Right lobe of liver (tissue), 6 donors: ENCODE results near the gene CFAP221. TPM values are rescaled to one million over a fixed set of nuclear protein-coding genes. Genes with fewer than 3 reads are reported as not detected.

Experiments used
- ATAC-seq, 4 donors: fragments of 200-7000 bp; cut with Tn5 transposase; one replicate each; pipeline ENCODE4 v1.9.1; 2020; ENCODE audit warnings: mild to moderate bottlenecking in 4 of 4, moderate library complexity in 4 of 4
- DNase-seq, 3 donors: peaks; one replicate each; pipeline ENCODE4 v3.0.0-alpha.2; 2020
- H3K27ac ChIP-seq, 3 donors: fragments of 200-600 bp; one replicate each; pipeline ENCODE4 v1.8.0; 2022
- H3K27me3 ChIP-seq, 2 donors: fragments of 200-600 bp; one replicate each; pipeline ENCODE4 v1.8.0; 2022
- H3K36me3 ChIP-seq, 4 donors: fragments of 200-600 bp; sonication (generic) in 1 of 4; one replicate each; pipeline versions ENCODE4 v1.5.1 to v1.8.0; 2017 to 2022; ENCODE audit warnings: control low read depth in 1 of 4
- H3K4me1 ChIP-seq, 4 donors: fragments of 200-600 bp; sonication (generic) in 1 of 4; one replicate each; pipeline versions ENCODE4 v1.5.1 to v1.8.0; 2017 to 2022; ENCODE audit warnings: control low read depth in 1 of 4
- H3K4me3 ChIP-seq, 3 donors: fragments of 200-600 bp; one replicate each; pipeline ENCODE4 v1.8.0; 2022
- H3K9me3 ChIP-seq, 4 donors: fragments of 200-600 bp; sonication (generic) in 1 of 4; one replicate each; pipeline versions ENCODE4 v1.5.1 to v1.8.0; 2017 to 2022; ENCODE audit warnings: control low read depth in 1 of 4
- POLR2A ChIP-seq: fragments of 450-650 bp; IDR thresholded peaks from one replicate; pipeline ENCODE4 v1.6.1; 2017; ENCODE audit warnings: antibody characterized with exemption, mild to moderate bottlenecking
- WGBS: methylation state at CpG from one replicate; pipeline ENCODE4 v1.1.6; 2018; ENCODE audit warnings: low coverage, low lambda C conversion rate; ENCODE audit not compliant: insufficient coverage; ENCODE audit errors: missing lambda C conversion rate; 5-methylcytosine and 5-hydroxymethylcytosine counted together
- intact Hi-C, 2 donors: fragments of 100-400 bp; cut with DNase I; formaldehyde crosslinking; loops; one replicate each; pipeline versions ENCODE4 v1.11.2 to v1.14.1; 2022
- total RNA-seq, 6 experiments: library from RNA; depleted of rRNA in 2 of 6; stranded (reverse); fragments of >200 nt in 2 of 6; fragmentation: NEBNext Ultra II Directional in 3 of 6; extraction: Animal tissue kit (Norgen Biotek cat#: 25700) in 3 of 6; gene quantifications; one replicate each; pipeline versions ENCODE4 v1.1.0 to v1.2.4, GENCODE V29; 2016 to 2023
- TF ChIP-seq, protein P1 (sequence below), 4 donors: fragments of 200-600 bp in 3 of 4; fragments of 450-650 bp in 1 of 4; IDR thresholded peaks; one replicate each; pipeline versions ENCODE4 v1.5.1 to v1.8.0; 2016 to 2022; ENCODE audit warnings: antibody characterized with exemption in 4 of 4, mild to moderate bottlenecking in 2 of 4
- donor health status: DM: no; HTN: yes; CAD: no.
- donor health status: DM: no; HTN: no; CAD: no.
- donor health status: DM: no; HTN: no; CAD: no.
- donor health status: DM: no; HTN: yes; CAD: no.
- donor health status: DM: no; HTN: yes; CAD: no.

CFAP221 gene
- total RNA-seq, 6 experiments from 2014 or later = 0.56 to 5.8 (median 2.4) TPM

DNA sequence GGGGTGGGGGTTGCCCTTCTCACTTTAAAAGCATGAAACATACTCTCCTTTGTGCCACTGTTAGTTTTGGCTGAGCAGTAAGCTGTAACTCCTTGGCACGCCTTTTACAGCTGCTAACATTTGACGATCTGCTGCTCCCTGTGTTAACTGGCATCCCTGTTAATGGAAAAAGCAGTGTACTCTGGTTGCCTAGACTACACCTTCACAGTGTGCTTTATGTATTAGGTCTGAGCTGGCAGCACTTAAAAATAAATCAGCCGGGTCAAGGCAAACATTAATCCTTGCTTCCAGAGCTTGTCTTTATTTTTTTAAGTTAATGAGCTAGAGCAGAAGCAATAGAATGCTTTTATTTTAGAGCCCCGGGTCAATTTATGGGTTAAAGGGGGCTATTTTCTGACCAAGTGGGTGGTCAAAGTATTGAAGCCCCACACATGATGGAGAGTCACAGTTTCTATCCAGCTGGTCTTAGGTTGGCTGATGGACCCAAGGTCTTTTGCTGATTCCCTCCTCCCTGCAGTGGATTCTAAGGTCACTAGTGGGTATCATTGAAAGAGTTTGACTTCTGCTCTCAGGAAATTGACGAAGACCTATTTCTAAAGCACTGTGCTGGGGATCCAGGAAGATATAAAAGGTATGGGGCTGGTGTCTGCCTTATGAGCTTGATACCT is 54.5 kb downstream of the CFAP221 start:
- H3K27me3 ChIP-seq = no peaks in the 10 kb centered on the region
- no peaks in the 10 kb centered on the region for H3K4me1 ChIP-seq
- no peaks in the 10 kb centered on the region for H3K36me3 ChIP-seq
- no peak for ATAC-seq
- no peak overlapping the region for H3K27ac ChIP-seq
- TF ChIP-seq POLR2A = no peak
- WGBS = 58% methylated on average over 5 of the region's 5 CpGs
- no peak overlapping the region for H3K4me3 ChIP-seq
- DNase-seq = no peak
- intact Hi-C loops = no loop called here
- H3K9me3 ChIP-seq = no peaks in the 10 kb centered on the region

DNA sequence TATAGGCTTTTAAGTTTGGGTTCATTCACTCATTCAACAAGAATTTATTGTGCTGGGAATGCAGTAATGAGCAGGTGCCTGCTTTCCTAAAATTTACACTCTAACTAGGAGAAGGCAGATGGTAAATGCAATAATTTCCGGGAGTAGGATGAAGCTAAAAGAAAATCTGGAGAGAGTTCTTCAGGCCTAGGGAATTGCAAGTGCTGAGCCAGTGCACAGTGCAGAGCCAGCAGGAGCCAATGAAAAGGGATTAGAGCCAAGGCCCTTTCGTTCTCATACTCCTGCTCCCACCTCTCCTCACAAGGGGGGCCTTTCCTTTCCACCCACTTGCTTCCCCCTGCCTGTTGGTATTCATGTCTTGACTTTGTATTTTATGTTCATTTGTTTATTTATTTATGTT is 55.1 kb downstream of the CFAP221 start:
- intact Hi-C loops = no loop called here
- H3K27me3 ChIP-seq = no peaks in the 10 kb centered on the region
- no peak overlapping the region for H3K27ac ChIP-seq
- DNase-seq (no peak), ATAC-seq (no peak)
- H3K4me1 ChIP-seq = no peaks in the 10 kb centered on the region
- no peak overlapping the region for H3K4me3 ChIP-seq
- 77% methylated on average over 2 of the region's 2 CpGs for WGBS
- no peaks in the 10 kb centered on the region for H3K9me3 ChIP-seq
- no peaks in the 10 kb centered on the region for H3K36me3 ChIP-seq
- TF ChIP-seq, protein P1, sequence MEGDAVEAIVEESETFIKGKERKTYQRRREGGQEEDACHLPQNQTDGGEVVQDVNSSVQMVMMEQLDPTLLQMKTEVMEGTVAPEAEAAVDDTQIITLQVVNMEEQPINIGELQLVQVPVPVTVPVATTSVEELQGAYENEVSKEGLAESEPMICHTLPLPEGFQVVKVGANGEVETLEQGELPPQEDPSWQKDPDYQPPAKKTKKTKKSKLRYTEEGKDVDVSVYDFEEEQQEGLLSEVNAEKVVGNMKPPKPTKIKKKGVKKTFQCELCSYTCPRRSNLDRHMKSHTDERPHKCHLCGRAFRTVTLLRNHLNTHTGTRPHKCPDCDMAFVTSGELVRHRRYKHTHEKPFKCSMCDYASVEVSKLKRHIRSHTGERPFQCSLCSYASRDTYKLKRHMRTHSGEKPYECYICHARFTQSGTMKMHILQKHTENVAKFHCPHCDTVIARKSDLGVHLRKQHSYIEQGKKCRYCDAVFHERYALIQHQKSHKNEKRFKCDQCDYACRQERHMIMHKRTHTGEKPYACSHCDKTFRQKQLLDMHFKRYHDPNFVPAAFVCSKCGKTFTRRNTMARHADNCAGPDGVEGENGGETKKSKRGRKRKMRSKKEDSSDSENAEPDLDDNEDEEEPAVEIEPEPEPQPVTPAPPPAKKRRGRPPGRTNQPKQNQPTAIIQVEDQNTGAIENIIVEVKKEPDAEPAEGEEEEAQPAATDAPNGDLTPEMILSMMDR (IDR thresholded peaks at IDR 0.05) = no peak
- no peak for TF ChIP-seq POLR2A

DNA sequence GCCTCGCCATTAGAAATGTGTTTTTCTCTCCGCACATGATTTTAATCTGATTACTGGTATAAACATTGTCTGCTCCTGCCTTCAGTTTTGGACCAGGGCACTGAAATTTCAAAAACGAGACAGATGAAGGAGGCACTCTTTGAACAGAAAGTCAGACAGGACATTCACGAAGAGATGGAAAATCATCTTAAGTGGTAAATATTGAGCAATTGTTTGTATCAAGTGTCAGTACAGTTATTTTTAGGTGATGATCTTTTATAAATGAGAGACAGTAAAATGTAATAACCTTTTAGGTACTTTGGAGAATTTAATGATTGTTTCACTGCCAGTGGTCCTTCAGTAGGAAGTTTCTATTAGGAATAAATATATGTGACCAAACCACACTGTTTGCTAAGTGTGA is 60.8 kb downstream of the CFAP221 start:
- Histone ChIP-seq H3K36me3 (no peaks in the 10 kb centered on the region), H3K27ac (no peak overlapping the region), H3K4me3 (no peak overlapping the region), H3K27me3 (no peaks in the 10 kb centered on the region), H3K4me1 (no peaks in the 10 kb centered on the region), H3K9me3 (no peaks in the 10 kb centered on the region)
- no peak for TF ChIP-seq POLR2A
- TF ChIP-seq, protein P1 (IDR thresholded peaks at IDR 0.05) = no peak
- 65% methylated on average over 4 of the region's 4 CpGs for WGBS
- intact Hi-C loops = no loop called here
- no peak for DNase-seq
- no peak for ATAC-seq

DNA sequence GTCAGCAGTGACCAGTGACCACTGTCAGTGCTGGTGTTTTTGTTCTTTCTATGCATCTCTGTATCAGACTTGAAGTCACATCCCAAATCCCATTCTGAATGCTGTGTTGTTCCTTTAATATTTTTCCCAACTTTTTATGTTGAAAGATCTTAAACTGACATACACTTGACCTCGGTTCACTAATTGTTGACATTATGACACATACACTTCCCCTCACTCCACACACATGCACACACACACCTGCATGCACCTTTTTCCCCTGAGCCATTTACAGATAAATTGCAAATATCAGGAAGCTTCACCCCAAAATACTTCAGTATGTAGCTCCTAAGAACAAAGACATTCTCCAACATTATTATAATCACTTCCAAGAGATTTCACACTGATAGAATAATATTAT is 62.4 kb downstream of the CFAP221 start:
- peak in 1 of 4 donors; percentile 39 for ATAC-seq
- TF ChIP-seq POLR2A = no peak
- TF ChIP-seq, protein P1 (IDR thresholded peaks at IDR 0.05) = no peak
- Histone ChIP-seq H3K4me3 (no peak overlapping the region), H3K9me3 (no peaks in the 10 kb centered on the region), H3K4me1 (no peaks in the 10 kb centered on the region), H3K27ac (no peak overlapping the region), H3K36me3 (no peaks in the 10 kb centered on the region), H3K27me3 (no peaks in the 10 kb centered on the region)
- WGBS = 0% methylated on average over 1 of the region's 1 CpG
- intact Hi-C loops = no loop called here
- no peak for DNase-seq

DNA sequence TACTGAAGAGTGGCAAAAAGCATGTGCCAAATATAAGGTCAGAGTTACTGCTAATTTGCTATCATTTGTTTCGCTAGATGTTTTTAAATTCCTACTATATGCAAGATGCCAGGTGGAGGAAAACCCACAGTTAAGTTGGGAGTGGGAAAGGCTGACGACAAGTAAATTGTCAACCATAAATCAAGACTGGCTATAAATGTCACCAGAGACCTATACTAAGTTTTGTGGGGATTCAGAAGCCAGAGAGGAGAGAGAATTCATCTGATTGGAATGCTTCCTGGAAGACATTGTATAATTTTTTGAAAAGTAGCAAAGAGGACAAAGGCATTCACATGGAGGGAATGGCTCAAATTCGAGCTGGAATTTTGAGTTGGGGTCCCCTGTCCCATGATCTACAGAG is 64.3 kb downstream of the CFAP221 start:
- WGBS = 54% methylated on average over 3 of the region's 3 CpGs
- Histone ChIP-seq H3K36me3 (no peaks in the 10 kb centered on the region), H3K9me3 (no peaks in the 10 kb centered on the region), H3K4me1 (no peaks in the 10 kb centered on the region), H3K4me3 (no peak overlapping the region), H3K27ac (no peak overlapping the region), H3K27me3 (no peaks in the 10 kb centered on the region)
- DNase-seq = no peak
- intact Hi-C loops = no loop called here
- TF ChIP-seq, protein P1 (IDR thresholded peaks at IDR 0.05) = no peak
- no peak for TF ChIP-seq POLR2A
- ATAC-seq = no peak
